OCI-LY3 (cell line): ENCODE data around the gene HORMAD2.
"Not testable (repeated sequence)": the region's sequence is repeated elsewhere in the genome, so short reads cannot be mapped to it uniquely, and the experiment has no call there.

Source experiments
- EZH2phosphoT487 ChIP-seq: fragments of 200-600 bp; shearing (Covaris generic); IDR thresholded peaks from 2 replicates; pipeline ENCODE4 v1.6.1; 2018; ENCODE audit warnings: antibody characterized with exemption, mixed run types, low read depth
- TF ChIP-seq, protein P1 (sequence below): fragments of 200-600, 300-600 bp; sonication (generic); IDR thresholded peaks from 2 replicates; pipeline ENCODE4 v1.5.1; 2014; ENCODE audit warnings: antibody characterized with exemption, low read length, low read depth

- TF ChIP-seq, protein P1, sequence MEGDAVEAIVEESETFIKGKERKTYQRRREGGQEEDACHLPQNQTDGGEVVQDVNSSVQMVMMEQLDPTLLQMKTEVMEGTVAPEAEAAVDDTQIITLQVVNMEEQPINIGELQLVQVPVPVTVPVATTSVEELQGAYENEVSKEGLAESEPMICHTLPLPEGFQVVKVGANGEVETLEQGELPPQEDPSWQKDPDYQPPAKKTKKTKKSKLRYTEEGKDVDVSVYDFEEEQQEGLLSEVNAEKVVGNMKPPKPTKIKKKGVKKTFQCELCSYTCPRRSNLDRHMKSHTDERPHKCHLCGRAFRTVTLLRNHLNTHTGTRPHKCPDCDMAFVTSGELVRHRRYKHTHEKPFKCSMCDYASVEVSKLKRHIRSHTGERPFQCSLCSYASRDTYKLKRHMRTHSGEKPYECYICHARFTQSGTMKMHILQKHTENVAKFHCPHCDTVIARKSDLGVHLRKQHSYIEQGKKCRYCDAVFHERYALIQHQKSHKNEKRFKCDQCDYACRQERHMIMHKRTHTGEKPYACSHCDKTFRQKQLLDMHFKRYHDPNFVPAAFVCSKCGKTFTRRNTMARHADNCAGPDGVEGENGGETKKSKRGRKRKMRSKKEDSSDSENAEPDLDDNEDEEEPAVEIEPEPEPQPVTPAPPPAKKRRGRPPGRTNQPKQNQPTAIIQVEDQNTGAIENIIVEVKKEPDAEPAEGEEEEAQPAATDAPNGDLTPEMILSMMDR: not testable (repeated sequence)
- TF ChIP-seq EZH2phosphoT487: not testable (repeated sequence)
Observed at GRCh38 chr22:30059346-30060020, 20.8 kb upstream of the HORMAD2 start.
